Liver (tissue), 9 donors: ENCODE measurements around the gene CCDC40. TPM values are rescaled to one million over a fixed set of nuclear protein-coding genes. Genes with fewer than 3 reads are reported as not detected.

ENCODE experiments used
- DNase-seq: peaks from one replicate; pipeline ENCODE4 v3.0.0-alpha.2; 2017; ENCODE audit warnings: low spot score
- H3K27ac ChIP-seq, 2 donors: one replicate each; pipeline ENCODE4 v1.7.0; 2013; ENCODE audit warnings: inconsistent platforms in 2 of 2, low read length in 2 of 2, control low read depth in 1 of 2, low read depth in 1 of 2, mild to moderate bottlenecking in 1 of 2
- H3K27me3 ChIP-seq, 4 donors: one replicate each; pipeline versions ENCODE4 v1.6.1 to v1.7.0; 2013; ENCODE audit warnings: low read length in 3 of 4, inconsistent platforms in 1 of 4, mild to moderate bottlenecking in 1 of 4, moderate library complexity in 1 of 4; ENCODE audit not compliant: control insufficient read depth in 4 of 4, insufficient read depth in 4 of 4
- H3K36me3 ChIP-seq, 4 donors: one replicate each; pipeline versions ENCODE4 v1.6.1 to v1.7.0; 2013; ENCODE audit warnings: low read length in 3 of 4, mild to moderate bottlenecking in 3 of 4, low read depth in 1 of 4, moderate library complexity in 1 of 4; ENCODE audit not compliant: control insufficient read depth in 4 of 4, insufficient read depth in 3 of 4
- H3K4me1 ChIP-seq, 4 donors: one replicate each; pipeline versions ENCODE4 v1.6.1 to v1.7.0; 2013; ENCODE audit warnings: low read length in 3 of 4, mild to moderate bottlenecking in 3 of 4, moderate library complexity in 1 of 4; ENCODE audit not compliant: control insufficient read depth in 4 of 4, insufficient read depth in 4 of 4
- H3K4me3 ChIP-seq, 3 donors: one replicate each; pipeline versions ENCODE4 v1.6.1 to v1.7.0; 2013; ENCODE audit warnings: low read length in 3 of 3, control low read depth in 1 of 3, low read depth in 1 of 3, mild to moderate bottlenecking in 1 of 3
- H3K9ac ChIP-seq, 2 donors: one replicate each; pipeline ENCODE4 v1.7.0; 2013; ENCODE audit warnings: low read length in 2 of 2, mild to moderate bottlenecking in 2 of 2, moderate library complexity in 2 of 2, control low read depth in 1 of 2, low read depth in 1 of 2
- H3K9me3 ChIP-seq, 4 donors: one replicate each; pipeline versions ENCODE4 v1.6.1 to v1.7.0; 2013; ENCODE audit warnings: low read length in 3 of 4; ENCODE audit not compliant: control insufficient read depth in 4 of 4
- ATF3 ChIP-seq: IDR thresholded peaks from 2 replicates; pipeline ENCODE4 v1.6.1; 2016; ENCODE audit warnings: antibody characterized with exemption
- EGR1 ChIP-seq, 2 donors: IDR thresholded peaks; 2 replicates each; pipeline ENCODE4 v1.6.1; 2016 to 2018; ENCODE audit warnings: antibody characterized with exemption in 2 of 2, low read depth in 2 of 2
- FOXA1 ChIP-seq: IDR thresholded peaks from 2 replicates; pipeline ENCODE4 v1.6.1; 2016; ENCODE audit warnings: antibody characterized with exemption
- FOXA2 ChIP-seq: IDR thresholded peaks from 2 replicates; pipeline ENCODE4 v1.6.1; 2016; ENCODE audit warnings: antibody characterized with exemption
- GABPA ChIP-seq, 2 donors: IDR thresholded peaks in 1 of 2; conservative IDR thresholded peaks in 1 of 2; 2 replicates each; pipeline ENCODE4 v1.6.1; 2016; ENCODE audit warnings: antibody characterized with exemption in 2 of 2, mild to moderate bottlenecking in 1 of 2, moderate library complexity in 1 of 2
- HNF4A ChIP-seq, 2 donors: conservative IDR thresholded peaks; 2 replicates each; pipeline ENCODE4 v1.6.1; 2016; ENCODE audit warnings: antibody characterized with exemption in 2 of 2, mild to moderate bottlenecking in 2 of 2
- HNF4G ChIP-seq: IDR thresholded peaks from 2 replicates; pipeline ENCODE4 v1.6.1; 2016; ENCODE audit warnings: antibody characterized with exemption
- JUND ChIP-seq, 2 donors: IDR thresholded peaks; 2 replicates each; pipeline ENCODE4 v1.6.1; 2016; ENCODE audit warnings: antibody characterized with exemption in 2 of 2
- NR2F2 ChIP-seq: IDR thresholded peaks from 2 replicates; pipeline ENCODE4 v1.6.1; 2016; ENCODE audit warnings: antibody characterized with exemption
- RAD21 ChIP-seq, 2 donors: IDR thresholded peaks; 2 replicates each; pipeline ENCODE4 v1.6.1; 2016; ENCODE audit warnings: antibody characterized with exemption in 2 of 2, mild to moderate bottlenecking in 2 of 2
- RXRA ChIP-seq, 2 donors: IDR thresholded peaks; 2 replicates each; pipeline ENCODE4 v1.6.1; 2017 to 2018; ENCODE audit warnings: antibody characterized with exemption in 2 of 2, mild to moderate bottlenecking in 1 of 2
- SP1 ChIP-seq: IDR thresholded peaks from 2 replicates; pipeline ENCODE4 v1.6.1; 2018; ENCODE audit warnings: antibody characterized with exemption, mild to moderate bottlenecking
- TAF1 ChIP-seq: conservative IDR thresholded peaks from 2 replicates; pipeline ENCODE4 v1.6.1; 2016; ENCODE audit warnings: antibody characterized with exemption, mild to moderate bottlenecking
- YY1 ChIP-seq: IDR thresholded peaks from 2 replicates; pipeline ENCODE4 v1.6.1; 2016; ENCODE audit warnings: antibody characterized with exemption, mild to moderate bottlenecking
- WGBS: extraction: QIAGEN DNeasy Blood & Tissue Kit; methylation state at CpG from one replicate; pipeline ENCODE4 v1.1.7; 2013; 5-methylcytosine and 5-hydroxymethylcytosine counted together
- polyA plus RNA-seq, 2 donors: library from polyadenylated mRNA; stranded (reverse) in 1 of 2; unstranded in 1 of 2; fragments of 200-250 nt in 1 of 2; fragments of >200 nt in 1 of 2; fragmentation: Nextera tagmentation in 1 of 2; extraction: Ambion mirVana in 1 of 2; gene quantifications; one replicate each; pipeline versions ENCODE4 v1.2.1 to v1.2.3, GENCODE V29; 2013 to 2015
- total RNA-seq, 2 donors: library from RNA; depleted of rRNA; stranded (reverse); fragments of >200 nt; gene quantifications; one replicate each; pipeline ENCODE4 v1.2.3, GENCODE V29; 2014
- TF ChIP-seq, protein P1 (sequence below): IDR thresholded peaks from 2 replicates; pipeline ENCODE4 v1.6.1; 2016; ENCODE audit warnings: antibody characterized with exemption, mild to moderate bottlenecking
- TF ChIP-seq, protein P2 (sequence below): fragments of 150-350 bp; IDR thresholded peaks from 2 replicates; pipeline ENCODE4 v1.5.1; 2017; ENCODE audit warnings: improper control_type of control experiment, low read depth, low read length; ENCODE audit not compliant: missing input control
- TF ChIP-seq, protein P3 (sequence below): IDR thresholded peaks from 2 replicates; pipeline ENCODE4 v1.6.1; 2016; ENCODE audit warnings: antibody characterized with exemption
- TF ChIP-seq, protein P4 (sequence below): IDR thresholded peaks from 2 replicates; pipeline ENCODE4 v1.6.1; 2016; ENCODE audit warnings: antibody characterized with exemption
- donor health status: healthy.
- donor health status: healthy.
- donor health status: healthy.
- donor health status: healthy.
- donor health status: healthy.

The CCDC40 gene
- total and polyA plus RNA-seq, 4 donors: 0.60 to 3.0 (median 1.4) TPM

- Histone ChIP-seq H3K4me3 (no peak overlapping the region), H3K27me3 (no peaks in the 10 kb centered on the region), H3K4me1 (peaks cover 0 to 3% (median 0%) of the 10 kb centered on the region in 4 donors), H3K9me3 (no peaks in the 10 kb centered on the region), H3K27ac (no peak overlapping the region), H3K36me3 (peaks cover 0 to 3% (median 0%) of the 10 kb centered on the region in 4 donors), H3K9ac (no peak overlapping the region)
- WGBS: 86% methylated on average over 4 of the region's 4 CpGs
- TF ChIP-seq, protein P1, sequence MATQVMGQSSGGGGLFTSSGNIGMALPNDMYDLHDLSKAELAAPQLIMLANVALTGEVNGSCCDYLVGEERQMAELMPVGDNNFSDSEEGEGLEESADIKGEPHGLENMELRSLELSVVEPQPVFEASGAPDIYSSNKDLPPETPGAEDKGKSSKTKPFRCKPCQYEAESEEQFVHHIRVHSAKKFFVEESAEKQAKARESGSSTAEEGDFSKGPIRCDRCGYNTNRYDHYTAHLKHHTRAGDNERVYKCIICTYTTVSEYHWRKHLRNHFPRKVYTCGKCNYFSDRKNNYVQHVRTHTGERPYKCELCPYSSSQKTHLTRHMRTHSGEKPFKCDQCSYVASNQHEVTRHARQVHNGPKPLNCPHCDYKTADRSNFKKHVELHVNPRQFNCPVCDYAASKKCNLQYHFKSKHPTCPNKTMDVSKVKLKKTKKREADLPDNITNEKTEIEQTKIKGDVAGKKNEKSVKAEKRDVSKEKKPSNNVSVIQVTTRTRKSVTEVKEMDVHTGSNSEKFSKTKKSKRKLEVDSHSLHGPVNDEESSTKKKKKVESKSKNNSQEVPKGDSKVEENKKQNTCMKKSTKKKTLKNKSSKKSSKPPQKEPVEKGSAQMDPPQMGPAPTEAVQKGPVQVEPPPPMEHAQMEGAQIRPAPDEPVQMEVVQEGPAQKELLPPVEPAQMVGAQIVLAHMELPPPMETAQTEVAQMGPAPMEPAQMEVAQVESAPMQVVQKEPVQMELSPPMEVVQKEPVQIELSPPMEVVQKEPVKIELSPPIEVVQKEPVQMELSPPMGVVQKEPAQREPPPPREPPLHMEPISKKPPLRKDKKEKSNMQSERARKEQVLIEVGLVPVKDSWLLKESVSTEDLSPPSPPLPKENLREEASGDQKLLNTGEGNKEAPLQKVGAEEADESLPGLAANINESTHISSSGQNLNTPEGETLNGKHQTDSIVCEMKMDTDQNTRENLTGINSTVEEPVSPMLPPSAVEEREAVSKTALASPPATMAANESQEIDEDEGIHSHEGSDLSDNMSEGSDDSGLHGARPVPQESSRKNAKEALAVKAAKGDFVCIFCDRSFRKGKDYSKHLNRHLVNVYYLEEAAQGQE: no peak
- no peak for TF ChIP-seq EGR1 (IDR thresholded peaks at IDR 0.05; ENCODE audit: low read depth in 2 of 2)
- TF ChIP-seq NR2F2: no peak
- TF ChIP-seq SP1: no peak
- no peak for TF ChIP-seq FOXA1
- TF ChIP-seq TAF1: no peak
- TF ChIP-seq HNF4A (conservative IDR thresholded peaks at IDR 0.05): no peak
- TF ChIP-seq, protein P2, sequence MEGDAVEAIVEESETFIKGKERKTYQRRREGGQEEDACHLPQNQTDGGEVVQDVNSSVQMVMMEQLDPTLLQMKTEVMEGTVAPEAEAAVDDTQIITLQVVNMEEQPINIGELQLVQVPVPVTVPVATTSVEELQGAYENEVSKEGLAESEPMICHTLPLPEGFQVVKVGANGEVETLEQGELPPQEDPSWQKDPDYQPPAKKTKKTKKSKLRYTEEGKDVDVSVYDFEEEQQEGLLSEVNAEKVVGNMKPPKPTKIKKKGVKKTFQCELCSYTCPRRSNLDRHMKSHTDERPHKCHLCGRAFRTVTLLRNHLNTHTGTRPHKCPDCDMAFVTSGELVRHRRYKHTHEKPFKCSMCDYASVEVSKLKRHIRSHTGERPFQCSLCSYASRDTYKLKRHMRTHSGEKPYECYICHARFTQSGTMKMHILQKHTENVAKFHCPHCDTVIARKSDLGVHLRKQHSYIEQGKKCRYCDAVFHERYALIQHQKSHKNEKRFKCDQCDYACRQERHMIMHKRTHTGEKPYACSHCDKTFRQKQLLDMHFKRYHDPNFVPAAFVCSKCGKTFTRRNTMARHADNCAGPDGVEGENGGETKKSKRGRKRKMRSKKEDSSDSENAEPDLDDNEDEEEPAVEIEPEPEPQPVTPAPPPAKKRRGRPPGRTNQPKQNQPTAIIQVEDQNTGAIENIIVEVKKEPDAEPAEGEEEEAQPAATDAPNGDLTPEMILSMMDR: no peak
- no peak for TF ChIP-seq GABPA (IDR thresholded peaks at IDR 0.05 in 1 of 2, conservative IDR thresholded peaks at IDR 0.05 in 1 of 2)
- no peak for TF ChIP-seq YY1
- no peak for DNase-seq
These were observed 24.2 kb downstream of the CCDC40 start for GRCh38 chr17:80060644-80061043.

GRCh38 chr17:80061421-80061820 lies 25.0 kb downstream of the CCDC40 start:
- Histone ChIP-seq H3K36me3 (peaks cover 0 to 3% (median 0%) of the 10 kb centered on the region in 4 donors), H3K4me3 (no peak overlapping the region), H3K9ac (no peak overlapping the region), H3K9me3 (no peaks in the 10 kb centered on the region), H3K4me1 (peaks cover 0 to 3% (median 0%) of the 10 kb centered on the region in 4 donors), H3K27me3 (no peaks in the 10 kb centered on the region), H3K27ac (no peak overlapping the region)
- TF ChIP-seq, protein P2: no peak
- TF ChIP-seq YY1 (no peak), TAF1 (no peak), HNF4A (conservative IDR thresholded peaks at IDR 0.05) (no peak), SP1 (no peak), JUND (IDR thresholded peaks at IDR 0.05) (no peak), GABPA (IDR thresholded peaks at IDR 0.05 in 1 of 2, conservative IDR thresholded peaks at IDR 0.05 in 1 of 2) (no peak), FOXA1 (no peak), EGR1 (IDR thresholded peaks at IDR 0.05; ENCODE audit: low read depth in 2 of 2) (no peak), NR2F2 (no peak), FOXA2 (no peak), ATF3 (no peak), RAD21 (IDR thresholded peaks at IDR 0.05) (no peak), HNF4G (no peak), RXRA (IDR thresholded peaks at IDR 0.05) (no peak)
- TF ChIP-seq, protein P3, sequence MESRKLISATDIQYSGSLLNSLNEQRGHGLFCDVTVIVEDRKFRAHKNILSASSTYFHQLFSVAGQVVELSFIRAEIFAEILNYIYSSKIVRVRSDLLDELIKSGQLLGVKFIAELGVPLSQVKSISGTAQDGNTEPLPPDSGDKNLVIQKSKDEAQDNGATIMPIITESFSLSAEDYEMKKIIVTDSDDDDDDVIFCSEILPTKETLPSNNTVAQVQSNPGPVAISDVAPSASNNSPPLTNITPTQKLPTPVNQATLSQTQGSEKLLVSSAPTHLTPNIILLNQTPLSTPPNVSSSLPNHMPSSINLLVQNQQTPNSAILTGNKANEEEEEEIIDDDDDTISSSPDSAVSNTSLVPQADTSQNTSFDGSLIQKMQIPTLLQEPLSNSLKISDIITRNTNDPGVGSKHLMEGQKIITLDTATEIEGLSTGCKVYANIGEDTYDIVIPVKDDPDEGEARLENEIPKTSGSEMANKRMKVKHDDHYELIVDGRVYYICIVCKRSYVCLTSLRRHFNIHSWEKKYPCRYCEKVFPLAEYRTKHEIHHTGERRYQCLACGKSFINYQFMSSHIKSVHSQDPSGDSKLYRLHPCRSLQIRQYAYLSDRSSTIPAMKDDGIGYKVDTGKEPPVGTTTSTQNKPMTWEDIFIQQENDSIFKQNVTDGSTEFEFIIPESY: no peak
- TF ChIP-seq, protein P4, sequence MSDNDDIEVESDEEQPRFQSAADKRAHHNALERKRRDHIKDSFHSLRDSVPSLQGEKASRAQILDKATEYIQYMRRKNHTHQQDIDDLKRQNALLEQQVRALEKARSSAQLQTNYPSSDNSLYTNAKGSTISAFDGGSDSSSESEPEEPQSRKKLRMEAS: no peak
- TF ChIP-seq, protein P1: no peak
- no peak for DNase-seq
- 90% methylated on average over 12 of the region's 12 CpGs for WGBS
